ENCODE results near the gene ACAD9. TPM values are rescaled to one million over a fixed set of nuclear protein-coding genes. Genes with fewer than 3 reads are reported as not detected.
A peak's percentile ranks its signal among the peaks of the same experiment; 100 is the strongest.

ACAD9 gene
- total RNA-seq, 1 donor from 2014 or later: 38.1 TPM

DNA sequence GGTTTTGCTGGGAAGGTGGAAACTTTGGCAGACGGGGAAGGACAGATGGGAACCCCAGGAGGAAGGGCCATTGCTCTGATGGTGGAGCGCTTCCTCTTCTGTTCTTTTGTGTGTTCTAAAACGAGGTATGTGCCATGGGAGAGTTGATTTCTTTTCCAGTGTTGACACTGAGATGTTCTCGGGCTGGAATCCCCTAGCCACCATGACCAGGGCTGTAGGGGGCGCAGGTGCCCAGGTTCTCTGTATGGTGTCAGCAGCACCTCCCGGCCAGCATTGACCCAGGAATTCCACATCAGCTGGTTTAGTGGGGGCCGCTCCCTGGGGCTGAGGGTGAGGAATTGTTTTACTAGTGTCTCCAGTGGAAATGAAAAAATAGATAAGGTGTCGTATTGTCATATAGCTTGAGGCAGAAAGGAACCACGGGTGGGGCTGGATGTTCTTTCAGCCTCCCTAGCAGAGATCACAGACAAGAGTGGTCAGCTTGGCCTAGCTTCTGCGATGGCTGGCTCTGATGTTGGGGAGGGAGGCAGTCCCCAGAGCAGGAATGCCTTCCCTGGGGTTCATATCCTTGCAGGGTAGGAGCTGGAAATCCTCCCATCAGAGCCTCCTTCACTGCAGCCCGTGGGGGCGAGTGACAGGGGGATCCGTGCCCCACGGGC, 34.2 kb upstream of the ACAD9 start:
- Histone ChIP-seq H3K4me3 (ENCODE audit: low read depth, low read length) (peak overlapping the region; percentile 30), H3K36me3 (ENCODE audit: control insufficient read depth, insufficient read depth, low read length) (no peaks in the 10 kb centered on the region), H3K27me3 (ENCODE audit: control insufficient read depth, insufficient read depth, low read length) (no peaks in the 10 kb centered on the region)
- peak; percentile 48 for TF ChIP-seq CTCF (IDR thresholded peaks at IDR 0.05; ENCODE audit: insufficient read depth, low read length, poor library complexity, severe bottlenecking)
- no peak for DNase-seq (ENCODE audit: low read depth)

DNA sequence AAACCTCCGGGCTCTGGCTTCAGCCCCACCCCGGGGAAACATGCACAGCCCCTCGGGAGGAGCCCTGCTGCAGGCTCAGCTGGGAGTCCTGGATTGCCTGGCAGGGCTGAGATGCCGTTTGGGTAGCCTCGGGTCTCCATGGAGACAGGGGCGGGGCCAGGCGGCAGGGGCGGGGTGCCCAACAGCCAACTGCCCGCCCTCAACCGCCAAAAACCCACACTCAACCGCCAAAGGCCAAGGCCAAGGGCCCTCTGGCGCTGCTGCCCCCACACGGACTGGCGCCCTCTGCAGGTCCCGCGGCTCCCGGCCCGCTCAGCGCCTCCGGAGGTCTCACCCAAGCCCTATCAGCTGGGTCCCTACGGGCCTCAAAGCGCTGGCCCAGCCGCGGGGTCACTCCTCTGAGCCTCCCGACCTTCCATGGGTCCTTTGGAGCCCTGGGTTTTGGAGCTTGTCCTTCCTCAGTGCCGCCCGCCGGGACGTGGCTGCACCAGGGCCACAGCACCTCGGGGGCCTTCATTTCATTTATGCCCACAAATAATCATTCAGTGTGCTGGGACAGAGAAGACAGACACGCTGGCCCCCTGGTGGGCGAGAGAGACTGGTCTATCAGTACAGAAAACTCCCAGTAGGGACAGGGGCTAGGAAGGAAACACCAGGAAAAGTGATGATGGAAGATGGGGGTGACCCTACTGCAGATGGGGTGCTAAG, 33.5 kb upstream of the ACAD9 start:
- DNase-seq (ENCODE audit: low read depth): peak; percentile 9
- Histone ChIP-seq H3K4me3 (ENCODE audit: low read depth, low read length) (peak overlapping the region; percentile 30), H3K36me3 (ENCODE audit: control insufficient read depth, insufficient read depth, low read length) (no peaks in the 10 kb centered on the region)

GRCh38 chr3:128846486-128846891, 32.9 kb upstream of the ACAD9 start:
- no peak overlapping the region for H3K4me3 ChIP-seq (ENCODE audit: low read depth, low read length)
- H3K27me3 ChIP-seq (ENCODE audit: control insufficient read depth, insufficient read depth, low read length): no peaks in the 10 kb centered on the region
- no peak for DNase-seq (ENCODE audit: low read depth)
- no peak for TF ChIP-seq CTCF (IDR thresholded peaks at IDR 0.05; ENCODE audit: insufficient read depth, low read length, poor library complexity, severe bottlenecking)
- H3K36me3 ChIP-seq (ENCODE audit: control insufficient read depth, insufficient read depth, low read length): no peaks in the 10 kb centered on the region

More for the DNA sequence above, 33.5 kb upstream of the ACAD9 start:
- no peaks in the 10 kb centered on the region for H3K27me3 ChIP-seq (ENCODE audit: control insufficient read depth, insufficient read depth, low read length)
- TF ChIP-seq CTCF (IDR thresholded peaks at IDR 0.05; ENCODE audit: insufficient read depth, low read length, poor library complexity, severe bottlenecking): peak; percentile 49

GRCh38 chr3:128847666-128848370, 31.6 kb upstream of the ACAD9 start:
- Histone ChIP-seq H3K27me3 (ENCODE audit: control insufficient read depth, insufficient read depth, low read length) (no peaks in the 10 kb centered on the region), H3K4me3 (ENCODE audit: low read depth, low read length) (no peak overlapping the region), H3K36me3 (ENCODE audit: control insufficient read depth, insufficient read depth, low read length) (no peaks in the 10 kb centered on the region)
- no peak for TF ChIP-seq CTCF (IDR thresholded peaks at IDR 0.05; ENCODE audit: insufficient read depth, low read length, poor library complexity, severe bottlenecking)
- DNase-seq (ENCODE audit: low read depth): no peak

DNA sequence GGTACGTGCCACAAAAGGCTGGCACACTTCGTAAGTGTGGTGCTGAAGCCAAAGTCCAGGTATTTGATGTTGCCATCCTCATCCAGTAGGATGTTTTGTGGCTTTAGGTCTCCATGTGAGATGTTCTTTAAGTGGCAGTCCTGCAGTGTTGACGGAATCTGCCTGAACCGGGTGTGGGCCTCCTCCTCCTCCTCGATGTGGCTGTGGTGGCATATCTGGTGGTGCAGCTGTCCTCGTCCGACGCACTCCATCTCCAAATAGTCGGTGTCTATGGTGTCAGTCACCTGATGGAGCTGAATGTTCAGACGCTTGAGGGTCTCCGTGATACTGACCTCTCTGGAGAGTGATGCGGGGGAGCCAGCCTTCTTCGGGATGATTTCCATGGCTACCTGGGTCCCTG, 30.5 kb upstream of the ACAD9 start:
- H3K4me3 ChIP-seq (ENCODE audit: low read depth, low read length): no peak overlapping the region
- no peaks in the 10 kb centered on the region for H3K36me3 ChIP-seq (ENCODE audit: control insufficient read depth, insufficient read depth, low read length)
- no peaks in the 10 kb centered on the region for H3K27me3 ChIP-seq (ENCODE audit: control insufficient read depth, insufficient read depth, low read length)
- no peak for DNase-seq (ENCODE audit: low read depth)
- TF ChIP-seq CTCF (IDR thresholded peaks at IDR 0.05; ENCODE audit: insufficient read depth, low read length, poor library complexity, severe bottlenecking): no peak
